T-helper 17 cell (primary cell): ENCODE results near the gene SDR39U1. TPM values are rescaled to one million over a fixed set of nuclear protein-coding genes. Genes with fewer than 3 reads are reported as not detected.

ENCODE experiments used
- ATAC-seq: fragments of 150-1000 bp; cut with Tn5 transposase; 2 replicates; pipeline ENCODE4 v1.10.0; 2021; ENCODE audit warnings: mild to moderate bottlenecking, moderate library complexity
- DNase-seq, 3 donors: peaks; one replicate each; pipeline versions ENCODE4 v3.0.0 to v3.0.0-alpha.2; 2020 to 2021
- H3K9me3 ChIP-seq: one replicate; pipeline ENCODE4 v1.7.0; 2013; ENCODE audit warnings: low read length, mild to moderate bottlenecking; ENCODE audit not compliant: control insufficient read depth, poor library complexity, severe bottlenecking
- H3K27ac Mint-ChIP-seq: one replicate; pipeline ENCODE4 v1.8.0; 2022; ENCODE audit warnings: mild to moderate bottlenecking, moderate library complexity, mixed read lengths
- H3K27me3 Mint-ChIP-seq: one replicate; pipeline ENCODE4 v1.8.0; 2022; ENCODE audit warnings: mixed read lengths
- H3K36me3 Mint-ChIP-seq: one replicate; pipeline ENCODE4 v1.8.0; 2022; ENCODE audit warnings: low read depth, mixed read lengths
- H3K4me1 Mint-ChIP-seq: one replicate; pipeline ENCODE4 v1.8.0; 2022; ENCODE audit warnings: mild to moderate bottlenecking, mixed read lengths
- H3K4me3 Mint-ChIP-seq: one replicate; pipeline ENCODE4 v1.8.0; 2022; ENCODE audit warnings: mild to moderate bottlenecking, moderate library complexity, mixed read lengths
- total RNA-seq, 4 donors: library from RNA in 2 of 4; stranded (reverse) in 2 of 4; gene quantifications; one replicate each; pipeline ENCODE4 v1.2.3 and lab custom pipeline; 2022 to 2026

The SDR39U1 gene
- total RNA-seq, 2 donors from 2014 or later = 64.3 to 82.6 TPM

DNA sequence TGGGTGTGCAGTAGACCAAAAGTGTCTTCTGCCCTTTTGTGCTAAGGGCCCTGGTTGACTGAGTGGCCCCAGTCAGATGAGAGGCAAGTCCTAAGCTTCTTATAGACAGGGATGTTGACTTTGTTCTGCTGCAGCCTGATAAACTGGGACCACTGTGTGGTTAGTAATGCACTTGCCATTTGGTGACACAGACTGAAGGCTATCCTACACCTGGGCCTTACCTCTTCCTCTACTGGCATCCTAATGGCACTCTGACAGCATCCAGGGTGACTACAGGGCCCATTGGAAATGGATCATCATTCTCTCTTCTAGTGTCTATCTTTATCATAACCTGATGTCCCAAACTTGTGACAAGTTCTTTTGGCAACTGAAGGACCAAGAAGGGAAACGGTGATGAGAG, 3.3 kb downstream of the SDR39U1 start:
- DNase-seq = no peak
- Mint-ChIP-seq H3K36me3 (peaks cover 3% of the 10 kb centered on the region), H3K4me1 (peaks cover 47% of the 10 kb centered on the region), H3K27me3 (no peaks in the 10 kb centered on the region), H3K27ac (peak overlapping the region; percentile 98), H3K4me3 (no peak overlapping the region)
- ATAC-seq = no peak
- no peaks in the 10 kb centered on the region for H3K9me3 ChIP-seq

GRCh38 chr14:24438223-24439097, 4.1 kb downstream of the SDR39U1 start:
- H3K9me3 ChIP-seq = no peaks in the 10 kb centered on the region
- Mint-ChIP-seq H3K4me3 (no peak overlapping the region), H3K4me1 (peaks cover 47% of the 10 kb centered on the region), H3K27ac (peak overlapping the region; percentile 98), H3K36me3 (peaks cover 3% of the 10 kb centered on the region), H3K27me3 (no peaks in the 10 kb centered on the region)
- DNase-seq (no peak), ATAC-seq (no peak)

DNA sequence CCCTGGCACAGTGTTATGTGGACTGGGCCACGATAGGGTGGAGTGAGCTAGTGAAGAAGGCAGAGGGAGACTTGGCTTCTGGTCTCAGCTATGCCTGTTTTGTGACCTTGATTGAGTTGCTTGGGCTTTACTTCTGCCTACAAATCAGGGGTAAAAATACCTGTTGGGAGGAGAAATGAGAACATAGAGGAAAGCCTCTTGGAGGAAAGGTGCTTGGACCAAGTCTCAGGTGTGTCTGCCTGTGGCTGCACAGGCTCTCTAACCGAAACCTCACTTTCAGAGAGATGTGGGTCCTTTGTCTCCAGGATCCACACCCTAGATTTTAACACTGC, 4.9 kb downstream of the SDR39U1 start:
- ATAC-seq = no peak
- H3K9me3 ChIP-seq = no peaks in the 10 kb centered on the region
- Mint-ChIP-seq H3K27me3 (no peaks in the 10 kb centered on the region), H3K4me1 (peaks cover 42% of the 10 kb centered on the region), H3K27ac (peak overlapping the region; percentile 90), H3K4me3 (peak overlapping the region; percentile 43), H3K36me3 (peaks cover 3% of the 10 kb centered on the region)
- DNase-seq = no peak

DNA sequence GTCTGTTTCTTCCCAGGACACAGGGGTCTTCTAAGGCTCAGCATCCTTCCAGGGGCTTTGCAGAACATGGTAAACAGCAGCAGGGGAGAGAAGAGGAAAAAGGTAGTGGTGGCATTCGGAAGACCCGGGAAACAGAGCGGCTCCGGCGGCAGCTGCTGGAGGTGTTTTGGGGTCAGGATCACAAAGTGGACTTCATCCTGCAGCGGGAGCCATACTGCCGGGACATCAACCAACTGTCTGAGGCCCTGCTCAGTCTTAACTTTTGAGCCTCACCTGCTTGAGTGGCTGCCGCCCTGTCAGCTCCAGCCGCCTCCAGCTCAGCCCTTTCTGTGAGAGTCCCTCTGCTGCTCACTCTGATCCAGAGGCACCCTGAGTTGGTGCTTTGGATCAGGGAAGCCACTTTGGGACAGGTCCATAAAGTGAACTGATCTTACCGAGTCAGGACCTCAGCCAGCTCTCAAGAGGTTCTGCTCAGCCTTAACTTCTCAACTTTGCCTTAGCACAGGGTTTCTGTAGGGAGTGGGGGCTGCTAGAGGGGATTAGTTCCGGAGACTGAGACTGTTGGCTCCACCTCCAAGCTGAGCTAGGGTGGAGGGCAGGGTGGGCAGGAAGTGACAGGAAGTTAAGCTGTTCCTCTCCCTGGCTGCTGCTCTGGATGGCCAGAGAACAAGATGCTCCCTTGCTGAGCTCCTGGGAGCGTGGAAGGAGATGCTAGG, 5.4 kb downstream of the SDR39U1 start:
- peak overlapping the region; percentile 45 for H3K4me3 Mint-ChIP-seq
- peak overlapping the region; percentile 90 for H3K27ac Mint-ChIP-seq
- no peaks in the 10 kb centered on the region for H3K36me3 Mint-ChIP-seq
- DNase-seq = no peak
- H3K4me1 Mint-ChIP-seq = peaks cover 37% of the 10 kb centered on the region
- H3K27me3 Mint-ChIP-seq = no peaks in the 10 kb centered on the region
- no peak for ATAC-seq
- no peaks in the 10 kb centered on the region for H3K9me3 ChIP-seq

DNA sequence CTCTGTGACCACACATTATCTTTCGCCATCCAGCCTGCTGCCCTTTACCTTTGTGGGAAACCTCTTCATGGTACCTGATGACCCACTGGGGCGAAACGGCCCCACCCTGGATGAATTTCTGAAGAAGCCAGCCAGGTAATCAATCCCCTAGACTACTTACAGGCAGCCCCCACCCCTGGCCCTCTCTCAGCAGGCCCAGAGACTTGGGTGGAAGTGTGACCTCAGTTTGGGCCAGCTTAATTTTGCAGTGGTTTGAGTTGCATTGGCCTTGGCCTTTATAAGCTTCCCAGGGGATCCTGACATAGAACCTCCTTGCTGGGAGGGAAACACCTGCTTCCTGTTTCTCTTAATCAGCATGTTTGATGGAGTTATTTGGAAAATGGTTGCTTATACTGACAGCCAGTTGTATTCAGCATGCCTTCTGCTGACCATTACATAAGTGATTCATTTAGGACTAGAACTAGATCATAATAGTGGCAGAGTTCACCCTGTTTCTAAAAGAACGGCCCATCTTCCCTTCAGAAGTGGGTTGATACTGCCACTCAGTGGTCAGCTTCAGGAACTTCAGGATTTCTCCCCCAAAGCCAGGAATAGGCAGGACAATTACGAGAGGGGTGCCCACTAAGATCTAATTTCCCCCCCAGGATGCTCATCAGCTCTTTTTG, 6.1 kb downstream of the SDR39U1 start:
- H3K9me3 ChIP-seq = no peaks in the 10 kb centered on the region
- peak overlapping the region; percentile 90 for H3K27ac Mint-ChIP-seq
- DNase-seq (no peak), ATAC-seq (peak; percentile 56)
- H3K36me3 Mint-ChIP-seq = peaks cover 3% of the 10 kb centered on the region
- H3K4me1 Mint-ChIP-seq = peaks cover 38% of the 10 kb centered on the region
- peak overlapping the region; percentile 45 for H3K4me3 Mint-ChIP-seq
- no peaks in the 10 kb centered on the region for H3K27me3 Mint-ChIP-seq

DNA sequence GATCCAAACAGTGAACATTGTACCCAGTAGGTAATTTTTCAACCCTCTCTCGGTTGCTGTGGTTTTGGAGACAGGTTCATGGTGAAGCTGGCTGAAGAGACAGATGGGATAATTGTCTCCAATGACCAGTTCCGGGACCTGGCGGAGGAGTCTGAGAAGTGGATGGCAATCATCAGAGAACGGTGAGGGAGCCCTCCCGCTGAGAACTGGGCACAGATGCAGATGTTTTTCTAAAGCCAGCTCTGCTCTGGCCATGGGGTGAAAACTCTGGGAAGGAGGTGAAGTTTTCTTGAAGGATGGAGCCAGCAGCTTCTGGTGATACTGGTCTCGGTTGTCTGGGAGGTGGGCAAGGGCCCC, 6.6 kb downstream of the SDR39U1 start:
- peak overlapping the region; percentile 90 for H3K27ac Mint-ChIP-seq
- H3K4me1 Mint-ChIP-seq = peaks cover 37% of the 10 kb centered on the region
- no peaks in the 10 kb centered on the region for H3K9me3 ChIP-seq
- DNase-seq (no peak), ATAC-seq (no peak)
- H3K27me3 Mint-ChIP-seq = no peaks in the 10 kb centered on the region
- peak overlapping the region; percentile 50 for H3K4me3 Mint-ChIP-seq
- peaks cover 3% of the 10 kb centered on the region for H3K36me3 Mint-ChIP-seq

- H3K27me3 Mint-ChIP-seq = no peaks in the 10 kb centered on the region
- ATAC-seq (no peak), DNase-seq (no peak)
- peak overlapping the region; percentile 75 for H3K4me3 Mint-ChIP-seq
- H3K36me3 Mint-ChIP-seq = peaks cover 3% of the 10 kb centered on the region
- peak overlapping the region; percentile 90 for H3K27ac Mint-ChIP-seq
- peaks cover 34% of the 10 kb centered on the region for H3K4me1 Mint-ChIP-seq
- H3K9me3 ChIP-seq = no peaks in the 10 kb centered on the region
Measured at GRCh38 chr14:24435192-24435810, 7.3 kb downstream of the SDR39U1 start.

DNA sequence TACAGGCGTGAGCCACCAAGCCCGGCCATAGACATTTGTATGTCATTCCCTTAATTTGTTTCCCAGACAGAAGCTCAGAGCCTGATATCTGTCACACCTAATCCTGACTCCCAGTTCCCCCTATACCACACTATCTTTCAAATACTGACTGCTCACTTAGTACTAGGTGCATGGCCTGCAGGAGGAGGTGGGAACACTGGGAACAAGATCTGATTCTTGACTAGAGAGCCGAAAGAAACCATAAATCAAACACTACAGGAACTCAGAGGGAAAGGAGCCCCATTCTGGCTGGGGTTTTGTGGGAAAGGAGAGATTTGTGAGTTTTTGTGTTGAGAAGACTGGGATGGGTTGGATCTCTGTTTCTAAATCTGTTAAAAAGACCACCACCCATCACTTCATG, 7.9 kb downstream of the SDR39U1 start:
- ATAC-seq = no peak
- H3K9me3 ChIP-seq = no peaks in the 10 kb centered on the region
- no peak for DNase-seq
- H3K36me3 Mint-ChIP-seq = peaks cover 3% of the 10 kb centered on the region
- H3K27me3 Mint-ChIP-seq = no peaks in the 10 kb centered on the region
- peak overlapping the region; percentile 90 for H3K27ac Mint-ChIP-seq
- H3K4me1 Mint-ChIP-seq = peaks cover 34% of the 10 kb centered on the region
- no peak overlapping the region for H3K4me3 Mint-ChIP-seq

GRCh38 chr14:24434036-24434435, 8.5 kb downstream of the SDR39U1 start:
- no peak for DNase-seq
- peaks cover 3% of the 10 kb centered on the region for H3K36me3 Mint-ChIP-seq

DNA sequence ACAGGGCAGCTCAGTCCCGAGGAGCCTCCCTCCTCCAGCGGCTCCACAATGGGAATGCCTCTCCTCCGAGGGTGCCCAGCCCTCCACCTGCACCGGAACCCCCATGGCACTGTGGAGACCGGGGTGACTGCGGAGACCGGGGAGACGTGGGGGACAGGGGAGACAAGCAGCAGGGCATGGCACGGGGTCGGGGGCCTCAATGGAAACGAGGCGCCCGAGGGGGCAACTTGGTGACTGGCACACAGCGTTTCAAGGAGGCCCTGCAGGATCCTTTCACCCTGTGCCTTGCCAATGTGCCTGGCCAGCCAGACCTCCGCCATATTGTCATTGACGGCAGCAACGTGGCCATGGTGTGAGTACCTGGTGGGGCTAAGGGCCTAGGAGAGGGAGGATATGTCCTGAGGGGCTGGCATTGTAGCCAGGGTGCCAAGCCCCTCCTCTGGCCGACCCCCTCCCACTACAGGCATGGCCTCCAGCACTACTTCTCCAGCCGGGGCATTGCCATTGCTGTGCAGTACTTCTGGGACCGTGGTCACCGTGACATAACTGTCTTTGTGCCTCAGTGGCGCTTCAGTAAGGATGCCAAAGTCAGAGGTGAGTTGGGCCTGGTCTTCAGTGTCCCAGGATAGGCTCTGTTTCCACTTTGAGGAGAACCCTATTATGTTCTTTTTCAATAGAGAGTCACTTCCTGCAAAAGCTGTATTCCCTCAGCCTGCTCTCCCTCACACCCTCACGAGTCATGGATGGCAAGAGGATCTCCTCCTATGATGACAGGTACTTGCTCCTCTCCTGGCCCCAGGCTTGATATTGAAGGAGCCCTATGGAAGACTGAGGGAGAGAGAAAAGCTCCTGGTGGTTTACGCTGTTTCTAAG, 10.1 kb downstream of the SDR39U1 start:
- Mint-ChIP-seq H3K27ac (peak overlapping the region; percentile 96), H3K4me1 (peaks cover 41% of the 10 kb centered on the region), H3K27me3 (no peaks in the 10 kb centered on the region), H3K4me3 (peak overlapping the region; percentile 55), H3K36me3 (peaks cover 3% of the 10 kb centered on the region)
- ATAC-seq (no peak), DNase-seq (no peak)
- no peaks in the 10 kb centered on the region for H3K9me3 ChIP-seq

More at GRCh38 chr14:24434036-24434435, 8.5 kb downstream of the SDR39U1 start:
- Mint-ChIP-seq H3K27me3 (no peaks in the 10 kb centered on the region), H3K4me1 (peaks cover 40% of the 10 kb centered on the region), H3K4me3 (no peak overlapping the region), H3K27ac (no peak overlapping the region)
- no peaks in the 10 kb centered on the region for H3K9me3 ChIP-seq
- ATAC-seq = no peak

DNA sequence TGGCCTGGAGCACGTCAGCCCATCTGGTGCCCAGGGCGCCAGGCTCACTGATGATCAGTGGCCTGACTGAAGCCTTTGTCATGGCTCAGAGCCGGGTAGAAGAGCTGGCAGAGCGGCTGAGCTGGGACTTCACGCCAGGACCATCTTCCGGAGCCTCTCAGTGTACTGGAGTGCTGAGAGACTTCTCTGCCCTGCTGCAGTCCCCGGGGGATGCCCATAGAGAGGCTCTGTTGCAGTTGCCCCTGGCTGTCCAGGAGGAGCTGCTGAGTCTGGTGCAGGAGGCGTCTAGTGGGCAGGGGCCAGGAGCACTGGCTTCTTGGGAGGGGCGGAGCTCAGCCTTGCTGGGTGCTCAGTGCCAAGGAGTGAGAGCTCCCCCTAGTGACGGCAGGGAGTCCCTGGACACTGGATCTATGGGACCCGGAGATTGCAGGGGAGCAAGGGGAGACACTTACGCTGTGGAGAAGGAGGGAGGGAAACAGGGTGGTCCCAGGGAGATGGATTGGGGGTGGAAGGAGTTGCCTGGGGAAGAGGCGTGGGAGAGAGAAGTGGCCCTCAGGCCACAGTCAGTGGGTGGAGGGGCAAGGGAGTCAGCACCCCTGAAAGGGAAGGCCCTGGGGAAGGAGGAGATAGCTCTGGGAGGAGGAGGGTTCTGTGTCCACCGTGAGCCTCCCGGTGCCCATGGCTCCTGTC, 10.9 kb downstream of the SDR39U1 start:
- Mint-ChIP-seq H3K36me3 (peaks cover 3% of the 10 kb centered on the region), H3K4me1 (peaks cover 39% of the 10 kb centered on the region), H3K27ac (peak overlapping the region; percentile 96), H3K4me3 (peak overlapping the region; percentile 93), H3K27me3 (no peaks in the 10 kb centered on the region)
- H3K9me3 ChIP-seq = no peaks in the 10 kb centered on the region
- peak; percentile 60 for ATAC-seq
- DNase-seq = peak; percentile 72 to 87 (median 75)
